Activated naive CD8-positive, alpha-beta T cell treated with anti-CD3 and anti-CD28 coated beads, Interleukin-2, amount 10 ng/mL, durations not matched to agents 7 days and 5 days (primary cell): ENCODE results near the gene PRKN. TPM values are rescaled to one million over a fixed set of nuclear protein-coding genes. Genes with fewer than 3 reads are reported as not detected.

Source experiments
- ATAC-seq: fragments of 150-1000 bp; cut with Tn5 transposase; one replicate; pipeline ENCODE4 v1.10.0; 2021; ENCODE audit warnings: low read depth, moderate library complexity
- POLR2A ChIA-PET: fragments of 350-600 bp; sonication (Branson Sonifier 250); formaldehyde crosslinking; loops from one replicate; lab custom pipeline; 2021; ENCODE audit warnings: antibody characterized with exemption; lab: Charles Lee
- DNase-seq: peaks from one replicate; pipeline ENCODE4 v3.0.0; 2021
- H3K27ac Mint-ChIP-seq: one replicate; pipeline ENCODE4 v1.8.0; 2022; ENCODE audit warnings: mild to moderate bottlenecking, mixed read lengths
- H3K27me3 Mint-ChIP-seq: one replicate; pipeline ENCODE4 v1.8.0; 2022; ENCODE audit warnings: mild to moderate bottlenecking, moderate library complexity, mixed read lengths
- H3K36me3 Mint-ChIP-seq: one replicate; pipeline ENCODE4 v1.8.0; 2021; ENCODE audit warnings: mild to moderate bottlenecking, mixed read lengths
- H3K4me1 Mint-ChIP-seq: one replicate; pipeline ENCODE4 v1.8.0; 2021; ENCODE audit warnings: mixed read lengths
- H3K4me3 Mint-ChIP-seq: one replicate; pipeline ENCODE4 v1.8.0; 2022; ENCODE audit warnings: mild to moderate bottlenecking, moderate library complexity, mixed read lengths
- H3K9me3 Mint-ChIP-seq: one replicate; pipeline ENCODE4 v1.8.0; 2021; ENCODE audit warnings: mixed read lengths
- total RNA-seq, 2 experiments: library from RNA; stranded (reverse); gene quantifications; one replicate each; pipeline ENCODE4 v1.2.3, GENCODE V29; 2021

The PRKN gene
- total RNA-seq, 2 experiments from 2014 or later = 1.00 to 1.5 TPM

GRCh38 chr6:161424421-161424820 lies 1303.1 kb downstream of the PRKN start:
- Mint-ChIP-seq H3K36me3 (no peaks in the 10 kb centered on the region), H3K27me3 (peaks cover 7% of the 10 kb centered on the region), H3K4me3 (no peak overlapping the region), H3K9me3 (no peaks in the 10 kb centered on the region), H3K27ac (no peak overlapping the region), H3K4me1 (no peaks in the 10 kb centered on the region)
- POLR2A ChIA-PET = no interaction called here
- DNase-seq (no peak), ATAC-seq (no peak)

- ATAC-seq = no peak
These were observed 1304.6 kb downstream of the PRKN start for GRCh38 chr6:161422710-161423680.

GRCh38 chr6:161418463-161418945 lies 1309.1 kb downstream of the PRKN start:
- no peak overlapping the region for H3K27ac Mint-ChIP-seq

More at GRCh38 chr6:161422710-161423680, 1304.6 kb downstream of the PRKN start:
- H3K27me3 Mint-ChIP-seq = peaks cover 10% of the 10 kb centered on the region
- no peak overlapping the region for H3K4me3 Mint-ChIP-seq
- peaks cover 3% of the 10 kb centered on the region for H3K4me1 Mint-ChIP-seq
- H3K9me3 Mint-ChIP-seq = no peaks in the 10 kb centered on the region
- H3K27ac Mint-ChIP-seq = no peak overlapping the region
- no peak for DNase-seq
- POLR2A ChIA-PET = no interaction called here
- no peaks in the 10 kb centered on the region for H3K36me3 Mint-ChIP-seq

GRCh38 chr6:161417717-161418462 lies 1309.7 kb downstream of the PRKN start:
- DNase-seq (no peak), ATAC-seq (no peak)
- Mint-ChIP-seq H3K36me3 (no peaks in the 10 kb centered on the region), H3K4me3 (no peak overlapping the region), H3K27me3 (peaks cover 20% of the 10 kb centered on the region), H3K4me1 (peaks cover 3% of the 10 kb centered on the region), H3K27ac (no peak overlapping the region), H3K9me3 (no peaks in the 10 kb centered on the region)
- POLR2A ChIA-PET = no interaction called here

More at GRCh38 chr6:161418463-161418945, 1309.1 kb downstream of the PRKN start:
- Mint-ChIP-seq H3K4me1 (peaks cover 3% of the 10 kb centered on the region), H3K4me3 (no peak overlapping the region), H3K27me3 (peaks cover 20% of the 10 kb centered on the region), H3K36me3 (no peaks in the 10 kb centered on the region), H3K9me3 (no peaks in the 10 kb centered on the region)
- ATAC-seq (peak; percentile 50), DNase-seq (no peak)
- POLR2A ChIA-PET = no interaction called here

- Mint-ChIP-seq H3K27ac (no peak overlapping the region), H3K36me3 (no peaks in the 10 kb centered on the region), H3K4me3 (no peak overlapping the region), H3K4me1 (peaks cover 3% of the 10 kb centered on the region), H3K9me3 (no peaks in the 10 kb centered on the region), H3K27me3 (peaks cover 13% of the 10 kb centered on the region)
- ATAC-seq (no peak), DNase-seq (no peak)
- POLR2A ChIA-PET = no interaction called here
These were observed 1312.2 kb downstream of the PRKN start for GRCh38 chr6:161415302-161415855.

- POLR2A ChIA-PET = no interaction called here
- peaks cover 13% of the 10 kb centered on the region for H3K27me3 Mint-ChIP-seq
- no peak for ATAC-seq
These were observed 1312.9 kb downstream of the PRKN start for GRCh38 chr6:161414707-161415106.

GRCh38 chr6:161414180-161414579 lies 1313.4 kb downstream of the PRKN start:
- DNase-seq (no peak), ATAC-seq (no peak)
- peaks cover 3% of the 10 kb centered on the region for H3K4me1 Mint-ChIP-seq
- H3K4me3 Mint-ChIP-seq = no peak overlapping the region
- no peaks in the 10 kb centered on the region for H3K36me3 Mint-ChIP-seq
- H3K27ac Mint-ChIP-seq = no peak overlapping the region
- POLR2A ChIA-PET = no interaction called here
- H3K9me3 Mint-ChIP-seq = no peaks in the 10 kb centered on the region
- H3K27me3 Mint-ChIP-seq = peaks cover 11% of the 10 kb centered on the region

More at GRCh38 chr6:161414707-161415106, 1312.9 kb downstream of the PRKN start:
- Mint-ChIP-seq H3K27ac (no peak overlapping the region), H3K4me1 (peaks cover 3% of the 10 kb centered on the region), H3K9me3 (no peaks in the 10 kb centered on the region), H3K4me3 (no peak overlapping the region), H3K36me3 (no peaks in the 10 kb centered on the region)
- DNase-seq = no peak

GRCh38 chr6:161413355-161413771 lies 1314.2 kb downstream of the PRKN start:
- ATAC-seq = no peak
- DNase-seq = no peak
- Mint-ChIP-seq H3K27ac (no peak overlapping the region), H3K27me3 (peaks cover 11% of the 10 kb centered on the region), H3K9me3 (no peaks in the 10 kb centered on the region), H3K4me3 (no peak overlapping the region), H3K4me1 (no peaks in the 10 kb centered on the region), H3K36me3 (no peaks in the 10 kb centered on the region)
- POLR2A ChIA-PET = no interaction called here

GRCh38 chr6:161412795-161413194 lies 1314.8 kb downstream of the PRKN start:
- H3K9me3 Mint-ChIP-seq = no peaks in the 10 kb centered on the region
- no peaks in the 10 kb centered on the region for H3K4me1 Mint-ChIP-seq
- ATAC-seq = no peak
- H3K27ac Mint-ChIP-seq = no peak overlapping the region
- no peak overlapping the region for H3K4me3 Mint-ChIP-seq
- no peak for DNase-seq
- H3K36me3 Mint-ChIP-seq = no peaks in the 10 kb centered on the region
- POLR2A ChIA-PET = no interaction called here
- peaks cover 11% of the 10 kb centered on the region for H3K27me3 Mint-ChIP-seq

GRCh38 chr6:161411265-161411944 lies 1316.2 kb downstream of the PRKN start:
- ATAC-seq = no peak
- no peaks in the 10 kb centered on the region for H3K4me1 Mint-ChIP-seq

GRCh38 chr6:161410736-161411135 lies 1316.8 kb downstream of the PRKN start:
- Mint-ChIP-seq H3K4me3 (no peak overlapping the region), H3K4me1 (no peaks in the 10 kb centered on the region), H3K36me3 (no peaks in the 10 kb centered on the region), H3K27me3 (peaks cover 7% of the 10 kb centered on the region), H3K9me3 (no peaks in the 10 kb centered on the region), H3K27ac (no peak overlapping the region)
- POLR2A ChIA-PET = no interaction called here
- ATAC-seq (no peak), DNase-seq (no peak)

More at GRCh38 chr6:161411265-161411944, 1316.2 kb downstream of the PRKN start:
- Mint-ChIP-seq H3K4me3 (no peak overlapping the region), H3K9me3 (no peaks in the 10 kb centered on the region), H3K36me3 (no peaks in the 10 kb centered on the region), H3K27ac (no peak overlapping the region), H3K27me3 (peaks cover 11% of the 10 kb centered on the region)
- DNase-seq = no peak
- POLR2A ChIA-PET = no interaction called here

- POLR2A ChIA-PET = no interaction called here
- H3K27me3 Mint-ChIP-seq = peaks cover 3% of the 10 kb centered on the region
- ATAC-seq = no peak
- no peak overlapping the region for H3K4me3 Mint-ChIP-seq
- no peak overlapping the region for H3K27ac Mint-ChIP-seq
- H3K4me1 Mint-ChIP-seq = no peaks in the 10 kb centered on the region
- H3K36me3 Mint-ChIP-seq = no peaks in the 10 kb centered on the region
- H3K9me3 Mint-ChIP-seq = no peaks in the 10 kb centered on the region
- DNase-seq = no peak
These were observed 1317.5 kb downstream of the PRKN start for GRCh38 chr6:161410076-161410475.

GRCh38 chr6:161409353-161409752 lies 1318.2 kb downstream of the PRKN start:
- no peaks in the 10 kb centered on the region for H3K27me3 Mint-ChIP-seq
- ATAC-seq = no peak

More at GRCh38 chr6:161409353-161409752, 1318.2 kb downstream of the PRKN start:
- H3K4me1 Mint-ChIP-seq = no peaks in the 10 kb centered on the region
- H3K36me3 Mint-ChIP-seq = no peaks in the 10 kb centered on the region
- no peaks in the 10 kb centered on the region for H3K9me3 Mint-ChIP-seq
- POLR2A ChIA-PET = no interaction called here
- H3K27ac Mint-ChIP-seq = no peak overlapping the region
- H3K4me3 Mint-ChIP-seq = no peak overlapping the region
- no peak for DNase-seq
